Upper lobe of left lung (tissue), 6 donors: Measurements from ENCODE around the gene FAM43A. TPM values are rescaled to one million over a fixed set of nuclear protein-coding genes. Genes with fewer than 3 reads are reported as not detected.

Experiments used
- ATAC-seq, 2 donors: fragments of 200-7000 bp; cut with Tn5 transposase; one replicate each; pipeline ENCODE4 v1.9.1; 2022; ENCODE audit warnings: mild to moderate bottlenecking in 2 of 2, moderate library complexity in 2 of 2; ENCODE audit not compliant: low FRiP score in 2 of 2
- DNase-seq, 2 donors: peaks; one replicate each; pipeline ENCODE4 v3.0.0-alpha.2; 2019 to 2020
- H3K27ac ChIP-seq, 4 donors: fragments of 200-600 bp; sonication (generic); one replicate each; pipeline ENCODE4 v1.5.1; 2016 to 2019
- H3K27me3 ChIP-seq, 4 donors: fragments of 200-600 bp; sonication (generic); one replicate each; pipeline ENCODE4 v1.5.1; 2017 to 2019
- H3K36me3 ChIP-seq, 4 donors: fragments of 200-600 bp; sonication (generic); one replicate each; pipeline ENCODE4 v1.5.1; 2016 to 2019
- H3K4me1 ChIP-seq, 4 donors: fragments of 200-600 bp; sonication (generic); one replicate each; pipeline ENCODE4 v1.5.1; 2018 to 2019
- H3K4me3 ChIP-seq, 4 donors: fragments of 200-600 bp; sonication (generic); one replicate each; pipeline ENCODE4 v1.5.1; 2017 to 2019; ENCODE audit warnings: mild to moderate bottlenecking in 2 of 4, moderate library complexity in 1 of 4
- H3K9me3 ChIP-seq, 4 donors: fragments of 200-600 bp; sonication (generic); one replicate each; pipeline ENCODE4 v1.5.1; 2018 to 2019
- EP300 ChIP-seq, 4 donors: sonication (generic); formaldehyde crosslinking; IDR thresholded peaks; one replicate each; pipeline ENCODE4 v1.5.1; 2017; ENCODE audit warnings: antibody characterized with exemption in 4 of 4, control low read depth in 2 of 4
- POLR2A ChIP-seq, 4 donors: fragments of 450-650 bp; IDR thresholded peaks; one replicate each; pipeline ENCODE4 v1.5.1; 2016 to 2017; ENCODE audit warnings: antibody characterized with exemption in 4 of 4, mild to moderate bottlenecking in 2 of 4
- POLR2AphosphoS5 ChIP-seq, 2 donors: sonication (generic); formaldehyde crosslinking; IDR thresholded peaks; one replicate each; pipeline ENCODE4 v1.5.1; 2017; ENCODE audit warnings: antibody characterized with exemption in 2 of 2
- WGBS, 2 donors: methylation state at CpG; one replicate each; pipeline ENCODE4 v1.1.5; 2017 to 2018; 5-methylcytosine and 5-hydroxymethylcytosine counted together
- small RNA-seq, 4 donors: library from RNA; depleted of rRNA; stranded (forward); fragments of <200 nt; gene quantifications; one replicate each; pipeline ENCODE3, GENCODE V24; 2016
- total RNA-seq, 6 donors: library from RNA; depleted of rRNA in 4 of 6; stranded (reverse); fragments of >200 nt in 4 of 6; gene quantifications; one replicate each; pipeline versions ENCODE4 v1.1.0 to v1.2.1, GENCODE V29; 2016 to 2021
- TF ChIP-seq, protein P1 (sequence below), 6 experiments: fragments of 450-650 bp in 4 of 6; fragments of 200-600 bp in 2 of 6; sonication (generic) in 2 of 6; IDR thresholded peaks; one replicate each; pipeline ENCODE4 v1.5.1; 2016 to 2019; ENCODE audit warnings: antibody characterized with exemption in 6 of 6
- donor health status: DM: no; HTN: no; CAD: no; lungs with moderate emphysema.
- donor health status: DM: no; HTN: yes; CAD: no; lungs with severe emphysema.

The FAM43A gene
- total RNA-seq, 6 donors from 2014 or later: 7.6 to 32.3 (median 14.4) TPM

DNA sequence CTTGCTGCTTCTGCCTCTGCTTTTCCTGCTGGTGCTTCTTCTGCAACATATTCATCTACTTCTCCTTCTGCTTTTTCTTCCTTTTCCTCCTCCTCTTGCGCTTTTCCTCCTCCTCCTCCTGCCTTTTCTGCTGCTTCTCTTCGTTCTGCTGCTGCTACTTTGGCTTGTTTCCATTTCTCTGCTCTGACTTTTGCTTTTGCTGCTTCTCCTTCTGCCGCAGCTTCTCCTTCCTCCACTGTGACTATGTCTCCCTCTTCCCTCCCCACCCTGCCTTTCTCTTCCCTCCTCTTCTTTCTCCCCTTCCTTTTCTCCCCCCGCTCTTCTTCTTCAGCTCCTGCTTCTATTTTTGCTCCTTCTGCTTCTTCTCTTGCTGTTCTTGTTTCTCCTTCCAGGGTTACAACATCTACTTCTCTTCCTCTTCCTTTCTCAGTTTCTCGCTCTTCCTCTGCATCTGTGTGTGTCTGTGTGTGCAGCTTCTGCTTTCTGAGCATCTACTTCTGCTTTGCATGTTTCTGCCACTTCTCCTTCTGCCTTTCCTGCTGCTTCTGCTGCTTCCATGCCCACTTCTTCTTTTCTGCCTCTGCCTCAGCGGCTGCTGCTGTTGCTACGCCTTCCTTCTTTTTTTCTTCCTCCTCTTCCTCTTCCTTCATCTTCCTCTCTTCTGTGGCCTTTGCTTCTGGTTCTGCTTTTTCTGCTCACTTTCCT is 51.4 kb downstream of the FAM43A start:
- H3K36me3 ChIP-seq: no peaks in the 10 kb centered on the region
- ATAC-seq: peak in 1 of 2 donors; percentile 46
- H3K27me3 ChIP-seq: no peaks in the 10 kb centered on the region
- H3K4me3 ChIP-seq: no peak overlapping the region
- H3K27ac ChIP-seq: peak overlapping the region in 2 of 4 donors; percentile 5 to 33
- WGBS, 2 donors: 64 to 65% methylated on average over 7 of the region's 7 CpGs
- no peak for TF ChIP-seq POLR2AphosphoS5 (IDR thresholded peaks at IDR 0.05)
- no peak for TF ChIP-seq POLR2A (IDR thresholded peaks at IDR 0.05)
- no peak for TF ChIP-seq EP300 (IDR thresholded peaks at IDR 0.05)
- TF ChIP-seq, protein P1, sequence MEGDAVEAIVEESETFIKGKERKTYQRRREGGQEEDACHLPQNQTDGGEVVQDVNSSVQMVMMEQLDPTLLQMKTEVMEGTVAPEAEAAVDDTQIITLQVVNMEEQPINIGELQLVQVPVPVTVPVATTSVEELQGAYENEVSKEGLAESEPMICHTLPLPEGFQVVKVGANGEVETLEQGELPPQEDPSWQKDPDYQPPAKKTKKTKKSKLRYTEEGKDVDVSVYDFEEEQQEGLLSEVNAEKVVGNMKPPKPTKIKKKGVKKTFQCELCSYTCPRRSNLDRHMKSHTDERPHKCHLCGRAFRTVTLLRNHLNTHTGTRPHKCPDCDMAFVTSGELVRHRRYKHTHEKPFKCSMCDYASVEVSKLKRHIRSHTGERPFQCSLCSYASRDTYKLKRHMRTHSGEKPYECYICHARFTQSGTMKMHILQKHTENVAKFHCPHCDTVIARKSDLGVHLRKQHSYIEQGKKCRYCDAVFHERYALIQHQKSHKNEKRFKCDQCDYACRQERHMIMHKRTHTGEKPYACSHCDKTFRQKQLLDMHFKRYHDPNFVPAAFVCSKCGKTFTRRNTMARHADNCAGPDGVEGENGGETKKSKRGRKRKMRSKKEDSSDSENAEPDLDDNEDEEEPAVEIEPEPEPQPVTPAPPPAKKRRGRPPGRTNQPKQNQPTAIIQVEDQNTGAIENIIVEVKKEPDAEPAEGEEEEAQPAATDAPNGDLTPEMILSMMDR (IDR thresholded peaks at IDR 0.05): no peak
- DNase-seq: no peak
- H3K4me1 ChIP-seq: peaks cover 0 to 13% (median 6%) of the 10 kb centered on the region in 4 donors
- peaks cover 0 to 8% (median 4%) of the 10 kb centered on the region in 4 donors for H3K9me3 ChIP-seq

Small RNA genes within 50 kb of the gene (small RNA-seq; reads per million reads assigned to genes)
- 0 reads per million in 4 donors for gene AC046143.2

Other genes with a start within 250 kb of the FAM43A start
- gene ATP13A3, start 198.9 kb upstream of the FAM43A start, total RNA-seq: 100 to 1,000 TPM in 3 of 6 donors, 10 to 100 TPM in 3; 67.9 to 152 (median 94.6) TPM
- gene TMEM44, start 52.5 kb upstream of the FAM43A start, total RNA-seq: 10 to 100 TPM; 12.9 to 39.3 (median 22.1) TPM
- 10 to 100 TPM; 21.6 to 42.6 (median 34.7) TPM for gene LSG1, start 13.7 kb upstream of the FAM43A start, total RNA-seq